Measurements from ENCODE around the gene SIPA1L3.
A peak's percentile ranks its signal among the peaks of the same experiment; 100 is the strongest.

SIPA1L3 gene

DNA sequence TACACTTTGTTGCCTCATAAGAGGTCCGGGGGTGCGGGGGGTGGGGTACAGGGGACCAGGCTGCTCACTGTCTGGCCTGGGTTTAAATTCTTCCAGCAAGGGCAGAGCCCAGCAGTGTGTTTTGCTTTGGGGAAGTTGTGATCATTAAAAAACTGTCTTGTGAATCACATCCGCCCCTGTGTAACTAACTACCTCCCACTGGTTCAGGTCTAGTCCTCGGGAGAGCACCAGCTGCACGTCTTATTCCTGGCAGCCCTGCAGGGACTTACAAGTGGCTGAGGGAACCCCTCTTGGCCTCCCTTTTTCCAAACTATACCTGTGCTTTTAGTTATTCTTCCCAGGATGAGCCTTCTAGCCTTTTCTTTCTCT is 127.5 kb downstream of the SIPA1L3 start:
- peaks cover 0 to 2% of the 10 kb centered on the region in 2 donors for H3K9me3 Mint-ChIP-seq
- H3K27me3 Mint-ChIP-seq = no peaks in the 10 kb centered on the region
- peaks cover 12% of the 10 kb centered on the region for H3K36me3 Mint-ChIP-seq (ENCODE audit: insufficient read depth)
- H3K4me3 Mint-ChIP-seq = no peak overlapping the region
- ATAC-seq (replicated peaks) = no peak
- no peak for DNase-seq
- H3K4me1 Mint-ChIP-seq (ENCODE audit: low read depth in 2 of 2) = peaks cover 0 to 11% of the 10 kb centered on the region in 2 donors
- H3K27ac Mint-ChIP-seq = no peak overlapping the region

DNA sequence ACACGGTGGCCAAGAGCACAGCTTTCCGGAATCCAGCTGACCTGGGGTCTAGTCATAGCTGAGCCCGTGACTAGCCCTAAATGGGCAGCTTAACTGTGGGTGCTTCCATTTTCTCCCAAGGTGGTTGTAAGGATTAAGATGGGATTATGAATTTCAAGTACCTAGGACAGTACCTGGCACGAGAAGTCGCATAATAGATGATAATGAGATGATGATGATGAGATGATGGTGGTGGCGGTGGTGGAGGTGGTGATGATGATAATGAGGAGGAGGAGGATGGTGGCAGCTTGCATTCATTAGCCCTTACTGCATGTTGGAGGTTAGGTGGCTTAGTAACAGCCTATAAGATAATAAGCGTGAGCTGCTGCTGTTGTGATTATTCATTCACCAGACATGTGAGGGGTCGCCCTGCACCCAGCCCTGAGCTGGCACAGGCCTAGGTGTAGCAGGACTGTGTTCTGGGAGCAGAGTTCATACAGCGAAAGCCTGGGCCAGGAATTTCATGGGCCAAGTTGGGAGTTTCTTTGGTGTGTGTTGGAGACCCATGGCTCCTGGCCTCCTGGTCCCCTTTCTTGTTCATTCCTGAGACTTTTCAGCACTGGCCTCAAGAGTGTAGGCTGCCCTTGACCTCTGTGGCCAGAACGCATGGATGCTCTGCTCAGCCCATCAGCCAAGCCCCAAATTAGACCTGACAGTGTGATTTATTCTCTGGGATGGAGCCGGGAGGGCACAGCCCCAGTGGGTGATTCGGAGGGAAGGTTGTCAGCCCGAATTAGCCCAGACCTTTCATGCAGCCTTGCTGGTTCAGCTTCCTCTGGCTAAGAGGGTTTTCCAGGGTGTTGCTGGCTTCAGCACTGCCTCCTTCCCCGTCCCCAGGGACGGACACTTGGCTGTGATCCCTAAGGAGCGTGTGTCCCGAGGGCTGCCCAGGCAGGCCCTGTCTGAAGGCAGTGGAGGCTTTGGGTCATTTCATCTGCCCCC is 128.8 kb downstream of the SIPA1L3 start:
- H3K27me3 Mint-ChIP-seq = no peaks in the 10 kb centered on the region

DNA sequence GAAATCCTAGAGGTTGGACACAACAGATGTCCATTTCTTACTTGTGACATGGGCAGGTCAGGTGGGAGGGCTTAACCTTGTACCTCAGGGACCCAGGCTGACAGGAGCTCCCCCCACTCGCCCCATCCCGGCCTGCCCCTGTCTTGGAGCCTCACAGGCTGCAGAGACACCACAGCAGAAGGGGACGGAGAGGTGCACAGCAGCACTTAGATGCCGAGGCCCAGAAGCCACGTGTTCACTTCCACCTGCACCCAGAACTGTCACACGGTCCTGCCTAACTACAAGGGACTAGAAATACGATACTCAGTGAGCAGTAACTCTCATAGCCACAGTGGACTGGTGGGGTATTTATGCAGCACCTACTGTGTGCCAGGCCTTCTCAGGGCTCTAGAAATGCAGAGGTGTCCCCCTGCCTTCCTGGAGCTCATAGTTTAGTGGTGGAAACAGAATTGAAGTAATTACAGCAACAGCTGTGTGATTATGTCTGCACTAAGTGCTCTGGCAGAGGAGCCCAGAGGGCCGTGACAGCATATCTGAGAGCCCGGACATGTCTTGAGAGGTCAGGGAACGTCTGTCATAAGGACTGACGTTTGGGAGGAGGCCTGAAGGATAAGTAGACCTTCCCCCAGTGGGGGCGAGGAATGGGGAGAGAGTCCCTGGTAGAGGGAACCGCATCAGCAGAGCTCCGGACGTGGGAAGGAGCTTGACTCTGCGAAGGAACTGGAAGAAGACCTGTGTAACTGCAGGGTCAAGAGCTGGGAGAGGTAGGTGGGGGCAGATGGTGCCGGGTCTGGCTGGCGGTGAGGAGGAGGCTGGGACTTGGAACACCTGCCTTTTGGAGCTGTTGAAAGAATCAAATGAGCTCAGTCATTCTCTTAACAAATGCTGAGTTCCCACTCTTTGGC is 130.0 kb downstream of the SIPA1L3 start:
- DNase-seq (no peak), ATAC-seq (replicated peaks) (no peak)
- H3K4me1 Mint-ChIP-seq (ENCODE audit: low read depth in 2 of 2) = peaks cover 0 to 11% of the 10 kb centered on the region in 2 donors
- no peaks in the 10 kb centered on the region for H3K27me3 Mint-ChIP-seq
- peak overlapping the region in 1 of 2 donors; percentile 25 for H3K27ac Mint-ChIP-seq
- no peak overlapping the region for H3K4me3 Mint-ChIP-seq
- H3K36me3 Mint-ChIP-seq (ENCODE audit: insufficient read depth) = no peaks in the 10 kb centered on the region
- no peaks in the 10 kb centered on the region for H3K9me3 Mint-ChIP-seq

More for the DNA sequence above, 128.8 kb downstream of the SIPA1L3 start:
- Mint-ChIP-seq H3K9me3 (peaks cover 0 to 2% of the 10 kb centered on the region in 2 donors), H3K4me1 (ENCODE audit: low read depth in 2 of 2) (peaks cover 0 to 11% of the 10 kb centered on the region in 2 donors), H3K4me3 (no peak overlapping the region), H3K27ac (no peak overlapping the region), H3K36me3 (ENCODE audit: insufficient read depth) (peaks cover 3% of the 10 kb centered on the region)
- no peak for ATAC-seq (replicated peaks)
- no peak for DNase-seq

GRCh38 chr19:38039966-38040365 is 133.0 kb downstream of the SIPA1L3 start:
- no peak for DNase-seq
- no peak overlapping the region for H3K4me3 Mint-ChIP-seq

DNA sequence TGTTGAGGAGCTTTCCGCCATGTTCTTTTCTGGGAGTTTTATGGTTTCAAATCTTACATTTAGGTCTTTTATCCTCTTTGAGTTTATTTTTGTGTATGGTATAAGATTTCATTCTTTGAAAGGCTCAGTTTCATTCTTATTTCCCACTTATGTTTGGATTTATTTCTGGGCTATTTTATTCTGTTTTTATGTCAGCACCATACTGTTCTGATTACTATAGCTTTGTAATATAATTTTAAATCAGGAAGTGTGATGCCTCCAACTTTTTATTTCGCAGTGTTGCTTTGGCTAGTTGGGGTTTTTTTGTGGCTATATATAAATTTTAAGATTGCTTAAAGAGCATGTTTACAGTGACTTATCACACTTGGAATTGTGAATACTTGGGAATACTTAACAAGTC is 135.1 kb downstream of the SIPA1L3 start:
- Mint-ChIP-seq H3K27ac (no peak overlapping the region), H3K4me1 (ENCODE audit: low read depth in 2 of 2) (peaks cover 9 to 10% of the 10 kb centered on the region in 2 donors), H3K4me3 (no peak overlapping the region), H3K36me3 (ENCODE audit: insufficient read depth) (peaks cover 4% of the 10 kb centered on the region), H3K27me3 (no peaks in the 10 kb centered on the region), H3K9me3 (no peaks in the 10 kb centered on the region)
- DNase-seq (no peak), ATAC-seq (replicated peaks) (no peak)

More at GRCh38 chr19:38039966-38040365, 133.0 kb downstream of the SIPA1L3 start:
- no peak for ATAC-seq (replicated peaks)
- H3K27me3 Mint-ChIP-seq = no peaks in the 10 kb centered on the region
- H3K27ac Mint-ChIP-seq = no peak overlapping the region
- no peaks in the 10 kb centered on the region for H3K9me3 Mint-ChIP-seq
- H3K36me3 Mint-ChIP-seq (ENCODE audit: insufficient read depth) = peaks cover 4% of the 10 kb centered on the region
- H3K4me1 Mint-ChIP-seq (ENCODE audit: low read depth in 2 of 2) = peaks cover 8 to 14% of the 10 kb centered on the region in 2 donors

DNA sequence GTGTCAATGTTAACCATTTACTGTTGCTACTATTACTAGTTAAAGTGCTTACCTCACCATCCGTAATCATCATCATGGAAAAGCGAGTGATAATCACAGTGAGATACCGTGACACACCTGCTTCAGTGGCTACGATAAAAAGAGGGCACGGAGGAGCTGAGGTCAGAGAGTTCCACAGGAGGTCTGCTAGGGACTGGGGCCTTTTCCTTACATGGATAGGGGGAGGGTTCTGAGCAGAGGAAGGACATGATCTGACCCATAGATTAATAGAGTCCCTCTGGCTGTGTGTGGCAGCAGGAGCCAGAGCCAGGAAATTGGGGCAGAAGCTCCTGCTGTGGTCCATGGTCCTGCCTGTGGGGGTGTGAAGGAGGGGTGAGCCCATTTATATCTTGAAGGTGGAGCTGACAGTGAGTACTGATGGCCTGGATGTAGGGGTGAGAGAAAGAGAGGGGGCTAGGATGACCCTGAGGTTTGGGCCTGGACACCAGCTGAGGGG is 136.7 kb downstream of the SIPA1L3 start:
- Mint-ChIP-seq H3K27me3 (no peaks in the 10 kb centered on the region), H3K4me3 (no peak overlapping the region), H3K27ac (peak overlapping the region; percentile 47 to 52), H3K36me3 (ENCODE audit: insufficient read depth) (peaks cover 4% of the 10 kb centered on the region), H3K4me1 (ENCODE audit: low read depth in 2 of 2) (peaks cover 20 to 24% of the 10 kb centered on the region in 2 donors), H3K9me3 (no peaks in the 10 kb centered on the region)
- no peak for DNase-seq
- ATAC-seq (replicated peaks) = no peak

- H3K4me1 Mint-ChIP-seq (ENCODE audit: low read depth in 2 of 2) = peaks cover 25 to 26% of the 10 kb centered on the region in 2 donors
- H3K9me3 Mint-ChIP-seq = no peaks in the 10 kb centered on the region
- no peaks in the 10 kb centered on the region for H3K27me3 Mint-ChIP-seq
- ATAC-seq (replicated peaks) (no peak), DNase-seq (no peak)
- peak overlapping the region; percentile 47 to 90 for H3K27ac Mint-ChIP-seq
- H3K4me3 Mint-ChIP-seq = no peak overlapping the region
- peaks cover 7% of the 10 kb centered on the region for H3K36me3 Mint-ChIP-seq (ENCODE audit: insufficient read depth)
These were observed 137.5 kb downstream of the SIPA1L3 start for GRCh38 chr19:38044267-38045111.

GRCh38 chr19:38045554-38046253 is 138.7 kb downstream of the SIPA1L3 start:
- DNase-seq (no peak), ATAC-seq (replicated peaks) (no peak)
- Mint-ChIP-seq H3K4me1 (ENCODE audit: low read depth in 2 of 2) (peaks cover 25 to 30% of the 10 kb centered on the region in 2 donors), H3K27me3 (no peaks in the 10 kb centered on the region), H3K9me3 (no peaks in the 10 kb centered on the region), H3K4me3 (peak overlapping the region in 1 of 2 donors; percentile 37), H3K36me3 (ENCODE audit: insufficient read depth) (peaks cover 7% of the 10 kb centered on the region), H3K27ac (peak overlapping the region; percentile 66 to 90)

DNA sequence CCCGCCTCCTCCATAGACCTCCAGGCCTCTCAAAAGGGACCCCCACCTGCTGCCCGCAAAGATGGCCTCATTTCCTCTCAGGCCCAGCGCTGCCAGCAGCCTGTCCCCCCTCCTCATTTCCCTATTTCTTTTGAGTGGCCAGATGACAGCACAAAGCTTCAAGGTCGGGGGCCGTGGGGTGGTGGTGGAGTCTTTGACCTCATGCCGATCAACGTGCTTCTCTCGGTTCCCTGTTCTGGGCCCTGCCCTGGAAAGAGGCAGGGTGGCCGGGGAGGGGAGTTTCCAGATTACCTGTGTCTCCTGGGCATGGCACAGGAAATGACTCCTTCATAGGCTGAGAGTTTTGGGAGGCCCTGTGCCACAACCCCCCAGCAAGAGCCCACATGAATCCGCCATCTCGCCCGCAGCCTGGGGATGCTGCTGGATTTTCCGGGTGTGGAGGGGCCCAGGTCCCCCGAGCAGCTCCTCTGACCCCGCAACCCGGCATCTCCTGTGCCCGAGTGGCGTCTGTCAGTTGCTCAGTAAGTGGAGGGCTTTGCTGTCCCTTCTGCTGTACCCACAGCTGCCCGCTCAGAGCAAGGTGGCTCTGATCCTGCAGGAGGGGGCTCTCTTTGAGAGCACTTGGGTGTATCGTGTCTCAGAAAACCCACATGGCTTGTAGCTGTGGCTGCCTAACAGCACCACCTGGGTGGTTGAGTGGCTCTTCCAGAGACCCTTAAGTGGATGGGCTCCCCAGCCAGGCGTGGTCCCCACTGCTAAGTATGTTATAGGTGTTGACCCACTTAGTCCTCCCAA is 139.4 kb downstream of the SIPA1L3 start:
- no peak for ATAC-seq (replicated peaks)
- no peaks in the 10 kb centered on the region for H3K27me3 Mint-ChIP-seq
- H3K36me3 Mint-ChIP-seq (ENCODE audit: insufficient read depth) = peaks cover 7% of the 10 kb centered on the region
- peak overlapping the region in 1 of 2 donors; percentile 66 for H3K27ac Mint-ChIP-seq
- no peak for DNase-seq
- peaks cover 25 to 30% of the 10 kb centered on the region in 2 donors for H3K4me1 Mint-ChIP-seq (ENCODE audit: low read depth in 2 of 2)
- H3K4me3 Mint-ChIP-seq = no peak overlapping the region
- no peaks in the 10 kb centered on the region for H3K9me3 Mint-ChIP-seq

- Mint-ChIP-seq H3K36me3 (ENCODE audit: insufficient read depth) (peaks cover 7% of the 10 kb centered on the region), H3K27ac (peak overlapping the region in 1 of 2 donors; percentile 66), H3K9me3 (no peaks in the 10 kb centered on the region), H3K4me1 (ENCODE audit: low read depth in 2 of 2) (peaks cover 25 to 30% of the 10 kb centered on the region in 2 donors), H3K27me3 (no peaks in the 10 kb centered on the region), H3K4me3 (no peak overlapping the region)
- DNase-seq (no peak), ATAC-seq (replicated peaks) (no peak)
These were observed 140.0 kb downstream of the SIPA1L3 start for GRCh38 chr19:38047049-38047438.

DNA sequence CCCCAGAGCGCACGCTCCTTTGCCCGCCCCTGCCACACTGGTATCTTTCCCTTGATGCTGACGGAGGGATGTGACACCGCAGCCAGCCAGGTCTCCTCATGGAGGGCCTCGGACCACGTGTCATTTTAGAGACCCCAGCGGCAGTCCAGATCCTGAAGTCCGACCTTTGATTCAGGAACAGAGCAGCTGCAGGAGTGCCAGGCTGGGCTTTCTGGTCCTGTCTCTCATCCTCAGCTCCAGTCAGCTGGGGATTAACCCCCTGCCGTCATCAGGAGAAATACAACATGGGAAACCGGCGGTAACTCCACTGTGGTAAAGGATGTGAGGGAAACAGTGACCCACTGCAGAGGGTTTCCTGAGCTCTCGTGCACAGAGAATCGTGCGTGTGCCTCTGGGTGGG is 140.6 kb downstream of the SIPA1L3 start:
- Mint-ChIP-seq H3K4me1 (ENCODE audit: low read depth in 2 of 2) (peaks cover 25 to 30% of the 10 kb centered on the region in 2 donors), H3K9me3 (no peaks in the 10 kb centered on the region)

More for the DNA sequence above, 140.6 kb downstream of the SIPA1L3 start:
- peak overlapping the region; percentile 96 to 98 for H3K27ac Mint-ChIP-seq
- H3K4me3 Mint-ChIP-seq = no peak overlapping the region
- ATAC-seq (replicated peaks) (no peak), DNase-seq (no peak)
- H3K27me3 Mint-ChIP-seq = no peaks in the 10 kb centered on the region
- H3K36me3 Mint-ChIP-seq (ENCODE audit: insufficient read depth) = peaks cover 7% of the 10 kb centered on the region

All from effector memory CD8-positive, alpha-beta T cell (primary cell).